ENCODE data around the gene CYP4F8.

DNA sequence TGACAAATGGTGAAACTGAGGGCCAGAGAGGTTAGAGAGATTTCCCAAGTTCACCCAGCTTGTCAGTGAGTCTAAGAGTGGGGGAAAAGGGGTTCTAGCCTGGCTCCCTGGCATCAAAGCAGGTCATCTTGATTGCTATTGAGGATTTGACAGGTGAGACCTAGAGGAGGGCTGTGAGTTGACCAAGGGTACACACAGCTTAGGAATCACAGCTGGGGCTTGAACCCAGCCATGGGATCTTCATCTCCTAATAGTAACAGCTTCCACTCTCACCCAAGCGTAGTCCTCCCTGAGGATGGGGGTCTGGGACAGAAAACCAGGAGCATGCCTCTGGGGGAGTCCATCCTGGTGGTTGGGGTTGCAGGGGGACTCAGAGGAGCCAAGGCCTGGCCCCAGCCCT lies 6.8 kb downstream of the CYP4F8 start:
- TF ChIP-seq POLR2AphosphoS5 (IDR thresholded peaks at IDR 0.05): no peak
- no peak for TF ChIP-seq POLR2A (IDR thresholded peaks at IDR 0.05; ENCODE audit: low read depth)
- TF ChIP-seq, protein P1, sequence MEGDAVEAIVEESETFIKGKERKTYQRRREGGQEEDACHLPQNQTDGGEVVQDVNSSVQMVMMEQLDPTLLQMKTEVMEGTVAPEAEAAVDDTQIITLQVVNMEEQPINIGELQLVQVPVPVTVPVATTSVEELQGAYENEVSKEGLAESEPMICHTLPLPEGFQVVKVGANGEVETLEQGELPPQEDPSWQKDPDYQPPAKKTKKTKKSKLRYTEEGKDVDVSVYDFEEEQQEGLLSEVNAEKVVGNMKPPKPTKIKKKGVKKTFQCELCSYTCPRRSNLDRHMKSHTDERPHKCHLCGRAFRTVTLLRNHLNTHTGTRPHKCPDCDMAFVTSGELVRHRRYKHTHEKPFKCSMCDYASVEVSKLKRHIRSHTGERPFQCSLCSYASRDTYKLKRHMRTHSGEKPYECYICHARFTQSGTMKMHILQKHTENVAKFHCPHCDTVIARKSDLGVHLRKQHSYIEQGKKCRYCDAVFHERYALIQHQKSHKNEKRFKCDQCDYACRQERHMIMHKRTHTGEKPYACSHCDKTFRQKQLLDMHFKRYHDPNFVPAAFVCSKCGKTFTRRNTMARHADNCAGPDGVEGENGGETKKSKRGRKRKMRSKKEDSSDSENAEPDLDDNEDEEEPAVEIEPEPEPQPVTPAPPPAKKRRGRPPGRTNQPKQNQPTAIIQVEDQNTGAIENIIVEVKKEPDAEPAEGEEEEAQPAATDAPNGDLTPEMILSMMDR (IDR thresholded peaks at IDR 0.05): no peak
- no peak for TF ChIP-seq EP300 (IDR thresholded peaks at IDR 0.05)

All from esophagus muscularis mucosa (tissue), 4 donors.